Tibial nerve (tissue), 4 donors: ENCODE measurements around the gene EFCAB9. TPM values are rescaled to one million over a fixed set of nuclear protein-coding genes. Genes with fewer than 3 reads are reported as not detected.
A peak's percentile ranks its signal among the peaks of the same experiment; 100 is the strongest.

Experiments
- DNase-seq, 2 donors: peaks; one replicate each; pipeline ENCODE4 v3.0.0-alpha.2; 2019; ENCODE audit warnings: low spot score in 2 of 2
- H3K27ac ChIP-seq, 4 donors: fragments of 200-600 bp; sonication (generic) in 3 of 4; one replicate each; pipeline ENCODE4 v1.5.1; 2017 to 2019; ENCODE audit warnings: mild to moderate bottlenecking in 1 of 4
- H3K27me3 ChIP-seq, 2 donors: fragments of 200-600 bp; sonication (generic) in 1 of 2; one replicate each; pipeline versions ENCODE4 v1.5.1 to v1.6.0; 2017 to 2019
- H3K36me3 ChIP-seq, 3 donors: fragments of 200-600 bp; sonication (generic); one replicate each; pipeline ENCODE4 v1.5.1; 2018 to 2019
- H3K4me1 ChIP-seq, 4 donors: fragments of 200-600 bp; sonication (generic) in 3 of 4; one replicate each; pipeline ENCODE4 v1.5.1; 2017 to 2019
- H3K4me3 ChIP-seq, 4 donors: fragments of 200-600 bp; sonication (generic) in 3 of 4; one replicate each; pipeline ENCODE4 v1.5.1; 2017 to 2019; ENCODE audit warnings: mild to moderate bottlenecking in 1 of 4, moderate library complexity in 1 of 4
- H3K9me3 ChIP-seq, 4 donors: fragments of 200-600 bp; sonication (generic) in 3 of 4; one replicate each; pipeline ENCODE4 v1.5.1; 2017 to 2019
- EP300 ChIP-seq, 2 donors: sonication (generic); formaldehyde crosslinking; IDR thresholded peaks; one replicate each; pipeline ENCODE4 v1.6.1; 2017; ENCODE audit warnings: antibody characterized with exemption in 2 of 2, mild to moderate bottlenecking in 1 of 2
- POLR2A ChIP-seq, 2 donors: fragments of 450-650 bp; IDR thresholded peaks; one replicate each; pipeline ENCODE4 v1.6.1; 2017; ENCODE audit warnings: antibody characterized with exemption in 2 of 2, mild to moderate bottlenecking in 2 of 2, moderate library complexity in 2 of 2
- WGBS, 2 donors: methylation state at CpG; one replicate each; pipeline ENCODE4 v1.1.5; 2018; 5-methylcytosine and 5-hydroxymethylcytosine counted together
- total RNA-seq, 4 donors: library from RNA; depleted of rRNA; stranded (reverse); fragments of >200 nt; gene quantifications; one replicate each; pipeline ENCODE4 v1.1.0, GENCODE V29; 2016
- TF ChIP-seq, protein P1 (sequence below), 5 experiments: fragments of 200-600 bp in 3 of 5; fragments of 450-650 bp in 2 of 5; sonication (generic) in 3 of 5; IDR thresholded peaks; one replicate each; pipeline ENCODE4 v1.5.1; 2016 to 2019; ENCODE audit warnings: antibody characterized with exemption in 5 of 5, mild to moderate bottlenecking in 3 of 5, moderate library complexity in 2 of 5

Gene EFCAB9
- total RNA-seq, 4 donors from 2014 or later = not detected

DNA sequence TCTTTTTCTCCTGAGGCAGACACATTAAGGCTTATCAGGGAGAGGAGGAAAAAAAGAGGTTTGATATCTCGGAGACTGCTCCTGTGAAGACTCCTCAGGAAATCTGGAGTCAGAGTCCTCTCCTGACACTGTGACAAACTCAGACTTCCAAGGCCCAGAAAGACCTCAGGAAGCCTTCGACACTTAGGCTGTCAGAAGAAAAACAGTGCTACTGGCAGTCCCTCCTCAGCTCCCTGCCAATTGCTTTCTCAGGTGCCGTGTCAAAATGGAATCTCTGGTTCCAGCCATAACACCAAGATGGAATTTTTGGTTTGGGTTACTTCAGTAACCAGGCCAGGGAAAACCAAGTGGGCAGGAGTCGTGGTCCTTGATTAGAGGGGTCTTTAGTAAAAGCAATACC, 10.1 kb upstream of the EFCAB9 start:
- Histone ChIP-seq H3K4me1 (peaks cover 0 to 60% (median 17%) of the 10 kb centered on the region in 4 donors), H3K27me3 (no peaks in the 10 kb centered on the region), H3K27ac (peak overlapping the region in 3 of 4 donors; percentile 92 to 99 (median 95)), H3K4me3 (no peak overlapping the region), H3K9me3 (no peaks in the 10 kb centered on the region), H3K36me3 (no peaks in the 10 kb centered on the region)
- TF ChIP-seq, protein P1, sequence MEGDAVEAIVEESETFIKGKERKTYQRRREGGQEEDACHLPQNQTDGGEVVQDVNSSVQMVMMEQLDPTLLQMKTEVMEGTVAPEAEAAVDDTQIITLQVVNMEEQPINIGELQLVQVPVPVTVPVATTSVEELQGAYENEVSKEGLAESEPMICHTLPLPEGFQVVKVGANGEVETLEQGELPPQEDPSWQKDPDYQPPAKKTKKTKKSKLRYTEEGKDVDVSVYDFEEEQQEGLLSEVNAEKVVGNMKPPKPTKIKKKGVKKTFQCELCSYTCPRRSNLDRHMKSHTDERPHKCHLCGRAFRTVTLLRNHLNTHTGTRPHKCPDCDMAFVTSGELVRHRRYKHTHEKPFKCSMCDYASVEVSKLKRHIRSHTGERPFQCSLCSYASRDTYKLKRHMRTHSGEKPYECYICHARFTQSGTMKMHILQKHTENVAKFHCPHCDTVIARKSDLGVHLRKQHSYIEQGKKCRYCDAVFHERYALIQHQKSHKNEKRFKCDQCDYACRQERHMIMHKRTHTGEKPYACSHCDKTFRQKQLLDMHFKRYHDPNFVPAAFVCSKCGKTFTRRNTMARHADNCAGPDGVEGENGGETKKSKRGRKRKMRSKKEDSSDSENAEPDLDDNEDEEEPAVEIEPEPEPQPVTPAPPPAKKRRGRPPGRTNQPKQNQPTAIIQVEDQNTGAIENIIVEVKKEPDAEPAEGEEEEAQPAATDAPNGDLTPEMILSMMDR (IDR thresholded peaks at IDR 0.05) = no peak
- TF ChIP-seq EP300 (IDR thresholded peaks at IDR 0.05) (no peak), POLR2A (IDR thresholded peaks at IDR 0.05) (no peak)
- DNase-seq = no peak
- WGBS, 2 donors = 74 to 79% methylated on average over 4 of the region's 4 CpGs

DNA sequence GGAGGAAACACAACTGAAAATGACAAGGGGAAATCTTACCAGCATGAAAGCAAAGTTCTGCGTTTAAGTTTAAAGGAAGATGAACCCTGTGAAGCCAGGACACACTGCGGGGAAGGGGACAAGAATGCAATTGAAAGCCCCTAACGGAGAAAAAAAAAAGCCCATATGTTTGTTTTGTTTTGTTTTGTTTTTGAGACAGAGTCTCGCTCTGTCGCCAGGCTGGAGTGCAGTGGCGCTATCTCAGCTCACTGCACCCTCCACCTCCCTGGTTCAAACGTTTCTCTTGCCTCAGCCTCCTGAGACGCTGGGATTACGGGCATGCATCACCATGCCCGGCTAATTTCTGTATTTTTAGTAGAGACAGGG, 8.9 kb upstream of the EFCAB9 start:
- no peak for DNase-seq
- Histone ChIP-seq H3K27ac (peak overlapping the region in 3 of 4 donors; percentile 92 to 99 (median 95)), H3K36me3 (no peaks in the 10 kb centered on the region), H3K4me3 (peak overlapping the region in 2 of 4 donors; percentile 20 to 97), H3K27me3 (no peaks in the 10 kb centered on the region), H3K4me1 (peaks cover 0 to 59% (median 15%) of the 10 kb centered on the region in 4 donors), H3K9me3 (no peaks in the 10 kb centered on the region)
- WGBS, 2 donors = 59 to 65% methylated on average over 10 of the region's 10 CpGs
- TF ChIP-seq, protein P1 (IDR thresholded peaks at IDR 0.05) = no peak
- TF ChIP-seq EP300 (IDR thresholded peaks at IDR 0.05) = no peak
- no peak for TF ChIP-seq POLR2A (IDR thresholded peaks at IDR 0.05)

DNA sequence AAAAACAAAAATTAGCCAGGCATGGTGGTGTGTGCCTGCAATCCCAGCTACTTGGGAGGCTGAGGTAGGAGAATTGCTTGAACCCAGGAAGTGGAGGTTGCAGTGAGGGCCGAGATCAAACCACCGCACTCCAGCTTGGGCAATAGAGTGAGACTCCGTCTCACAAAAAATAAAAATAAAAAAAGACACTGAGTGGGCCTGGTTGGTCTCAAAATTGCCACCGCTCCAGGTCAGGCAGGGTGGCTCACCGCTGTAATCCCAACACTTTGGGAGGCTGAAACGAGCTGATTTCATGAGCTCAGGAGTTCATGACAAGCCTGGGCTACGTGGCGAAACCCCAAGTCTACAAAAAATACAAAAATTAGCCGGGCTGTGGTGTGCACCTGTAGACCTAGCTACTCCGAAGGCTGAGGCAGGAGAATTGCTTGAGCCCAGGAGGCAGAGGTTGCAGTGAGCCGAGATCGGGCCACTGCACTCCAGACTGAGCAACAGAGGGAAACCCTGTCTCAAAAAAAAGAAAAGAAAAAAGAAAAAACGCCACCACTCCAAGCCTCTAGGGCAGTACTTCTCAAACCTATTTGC, 7.8 kb upstream of the EFCAB9 start:
- H3K27me3 ChIP-seq = no peaks in the 10 kb centered on the region
- no peaks in the 10 kb centered on the region for H3K9me3 ChIP-seq
- H3K36me3 ChIP-seq = no peaks in the 10 kb centered on the region
- TF ChIP-seq, protein P1 (IDR thresholded peaks at IDR 0.05) = no peak
- TF ChIP-seq POLR2A (IDR thresholded peaks at IDR 0.05) (no peak), EP300 (IDR thresholded peaks at IDR 0.05) (no peak)
- no peak for DNase-seq
- 55 to 68% methylated on average over 13 of the region's 13 CpGs for WGBS, 2 donors
- H3K4me1 ChIP-seq = peaks cover 0 to 49% (median 12%) of the 10 kb centered on the region in 4 donors
- H3K4me3 ChIP-seq = peak overlapping the region in 3 of 4 donors; percentile 82 to 99 (median 97)
- H3K27ac ChIP-seq = peak overlapping the region; percentile 23 to 99 (median 94)

DNA sequence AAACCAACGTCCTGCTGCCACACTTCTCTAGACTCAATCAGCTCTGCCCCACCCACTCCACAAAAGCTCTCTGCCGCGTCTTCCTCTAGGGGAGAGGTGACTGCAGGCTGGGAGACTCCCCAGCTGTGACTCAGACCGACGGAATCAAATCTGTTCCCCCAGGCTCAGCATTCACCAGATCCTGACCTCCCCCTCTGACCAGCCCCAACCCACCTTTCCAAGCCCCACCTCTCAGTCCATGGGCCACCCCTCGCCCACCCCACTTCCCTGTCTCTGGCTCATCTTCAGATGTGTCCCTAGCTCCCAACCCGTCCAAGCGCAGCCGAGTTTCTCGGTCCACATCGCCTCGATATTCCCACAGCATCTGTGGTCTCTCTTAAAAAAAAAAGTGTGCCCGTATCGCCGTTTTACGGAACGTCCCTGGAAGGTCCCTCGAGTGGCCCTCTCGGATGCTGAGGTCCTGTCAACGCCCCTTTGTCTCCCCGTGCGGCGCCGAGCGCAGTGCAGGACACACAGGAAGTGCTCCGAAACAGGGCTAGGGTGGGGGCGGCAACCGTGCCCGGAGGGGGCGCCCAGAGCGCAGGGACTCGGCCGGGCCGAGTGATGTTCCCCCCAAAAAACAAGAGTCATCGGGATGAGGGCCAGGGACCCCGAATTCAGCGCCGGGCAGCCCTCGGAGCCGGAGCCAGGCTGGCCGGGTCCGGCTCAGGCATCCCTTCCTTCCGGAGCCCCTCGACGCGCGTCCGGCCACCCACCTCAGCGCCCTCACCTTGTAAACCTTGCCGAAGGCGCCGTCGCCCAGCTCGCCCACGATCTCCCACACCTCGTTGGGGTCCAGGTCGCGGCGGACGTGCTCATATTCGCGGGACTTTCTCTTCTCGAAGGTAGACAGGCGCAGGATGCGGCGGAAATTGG, 6.6 kb upstream of the EFCAB9 start:
- DNase-seq = peak in 1 of 2 donors; percentile 43
- Histone ChIP-seq H3K36me3 (no peaks in the 10 kb centered on the region), H3K4me3 (peak overlapping the region; percentile 82 to 99 (median 92)), H3K9me3 (no peaks in the 10 kb centered on the region), H3K27ac (peak overlapping the region; percentile 85 to 99 (median 94)), H3K27me3 (no peaks in the 10 kb centered on the region), H3K4me1 (peaks cover 0 to 46% (median 12%) of the 10 kb centered on the region in 4 donors)
- TF ChIP-seq POLR2A (IDR thresholded peaks at IDR 0.05) = no peak
- TF ChIP-seq, protein P1 (IDR thresholded peaks at IDR 0.05) = peak in 1 of 5 experiments; percentile 8
- peak in 1 of 2 donors; percentile 10 for TF ChIP-seq EP300 (IDR thresholded peaks at IDR 0.05)
- WGBS, 2 donors = 0 to 1% methylated on average over 26 to 32 of the region's 66 CpGs
